NK-92 (cell line): ENCODE measurements around the gene CALML4.
"Not testable (repeated sequence)": the region's sequence is repeated elsewhere in the genome, so short reads cannot be mapped to it uniquely, and the experiment has no call there.

Experiments
- DNase-seq: peaks from one replicate; lab custom pipeline; 2025; ENCODE audit not compliant: unreplicated experiment; lab: John Stamatoyannopoulos, UW

The CALML4 gene

DNA sequence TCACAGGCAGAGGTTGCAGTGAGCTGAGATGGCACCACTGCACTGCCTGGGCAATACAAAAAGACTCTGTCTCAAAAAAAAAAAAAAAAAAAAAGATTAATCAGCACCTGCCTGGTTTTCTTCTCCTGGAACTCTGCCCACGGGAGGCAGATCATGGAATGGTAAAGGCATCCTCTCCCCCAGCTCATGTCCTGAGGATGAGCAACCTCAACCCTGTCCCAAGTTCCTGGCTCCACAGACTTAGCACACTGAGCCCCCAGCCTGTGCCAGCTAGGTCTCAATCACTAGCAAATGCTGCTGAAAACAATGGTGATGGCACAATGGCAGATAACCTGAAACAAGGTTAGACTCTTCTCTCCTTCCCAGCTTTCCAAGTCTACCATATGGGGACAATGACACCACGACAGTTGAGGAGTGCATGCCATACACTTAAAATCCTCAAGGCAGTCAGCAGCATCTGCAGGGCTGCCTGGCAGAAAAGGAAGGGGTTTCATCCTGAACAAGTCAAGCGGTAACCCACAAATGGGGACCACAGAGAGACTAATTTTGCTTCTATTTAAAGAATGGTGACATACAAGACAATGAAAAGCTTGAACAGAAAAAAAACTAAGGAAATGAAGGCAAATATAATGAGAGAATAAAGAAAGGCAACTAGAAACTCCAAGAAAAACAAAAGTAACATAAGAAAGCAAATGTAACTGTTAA, 19.6 kb upstream of the CALML4 start:
- DNase-seq, result no peak

DNA sequence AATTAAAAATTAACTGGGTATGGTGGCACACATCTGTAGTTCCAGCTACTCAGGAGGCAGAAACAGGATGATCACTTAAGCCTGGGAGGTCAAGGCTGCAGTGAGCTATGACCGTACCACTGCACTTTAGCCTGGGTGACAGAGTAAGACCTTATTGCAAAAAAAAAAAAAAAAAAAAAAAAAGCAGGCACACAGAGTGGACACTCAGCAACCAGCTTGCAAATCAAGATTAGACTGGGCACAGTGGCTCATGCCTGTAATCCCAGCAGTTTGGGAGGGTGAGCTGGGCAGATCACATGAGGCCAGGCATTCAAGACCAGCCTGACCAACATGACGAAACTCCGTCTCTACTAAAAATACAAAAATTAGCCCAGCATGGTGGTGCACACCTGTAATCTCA, 19.0 kb upstream of the CALML4 start:
- no peak for DNase-seq

DNA sequence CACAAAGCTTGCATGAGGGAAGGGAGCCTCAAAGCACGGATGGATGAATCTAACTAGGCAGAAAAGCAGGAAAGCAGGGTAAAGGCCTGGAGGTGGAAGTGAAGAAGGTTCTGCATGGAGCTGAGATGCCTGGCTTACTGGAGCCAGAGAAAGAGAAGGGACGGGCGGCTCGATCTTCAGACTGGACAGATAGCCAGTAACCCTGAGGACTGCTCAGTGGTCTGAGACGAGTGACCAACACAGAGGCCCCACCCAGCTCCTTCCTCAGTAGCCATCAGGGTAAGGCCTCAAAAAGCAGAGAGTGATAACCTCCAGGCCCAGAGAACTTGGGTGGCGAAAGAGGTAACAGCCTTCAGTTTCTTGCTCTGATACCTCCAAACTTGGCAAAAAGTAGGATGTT, 18.0 kb upstream of the CALML4 start:
- no peak for DNase-seq

DNA sequence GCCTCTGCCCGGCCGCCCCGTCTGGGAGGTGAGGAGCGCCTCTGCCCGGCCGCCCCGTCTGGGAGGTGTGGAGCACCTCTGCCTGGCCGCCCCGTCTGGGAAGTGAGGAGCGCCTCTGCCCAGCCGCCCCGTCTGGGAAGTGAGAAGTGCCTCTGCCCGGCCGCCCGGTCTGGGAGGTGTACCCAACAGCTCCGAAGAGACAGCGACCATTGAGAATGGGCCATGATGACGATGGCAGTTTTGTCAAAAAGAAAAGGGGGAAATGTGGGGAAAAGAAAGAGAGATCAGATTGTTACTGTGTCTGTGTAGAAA, 17.3 kb upstream of the CALML4 start:
- DNase-seq, result not testable (repeated sequence)

DNA sequence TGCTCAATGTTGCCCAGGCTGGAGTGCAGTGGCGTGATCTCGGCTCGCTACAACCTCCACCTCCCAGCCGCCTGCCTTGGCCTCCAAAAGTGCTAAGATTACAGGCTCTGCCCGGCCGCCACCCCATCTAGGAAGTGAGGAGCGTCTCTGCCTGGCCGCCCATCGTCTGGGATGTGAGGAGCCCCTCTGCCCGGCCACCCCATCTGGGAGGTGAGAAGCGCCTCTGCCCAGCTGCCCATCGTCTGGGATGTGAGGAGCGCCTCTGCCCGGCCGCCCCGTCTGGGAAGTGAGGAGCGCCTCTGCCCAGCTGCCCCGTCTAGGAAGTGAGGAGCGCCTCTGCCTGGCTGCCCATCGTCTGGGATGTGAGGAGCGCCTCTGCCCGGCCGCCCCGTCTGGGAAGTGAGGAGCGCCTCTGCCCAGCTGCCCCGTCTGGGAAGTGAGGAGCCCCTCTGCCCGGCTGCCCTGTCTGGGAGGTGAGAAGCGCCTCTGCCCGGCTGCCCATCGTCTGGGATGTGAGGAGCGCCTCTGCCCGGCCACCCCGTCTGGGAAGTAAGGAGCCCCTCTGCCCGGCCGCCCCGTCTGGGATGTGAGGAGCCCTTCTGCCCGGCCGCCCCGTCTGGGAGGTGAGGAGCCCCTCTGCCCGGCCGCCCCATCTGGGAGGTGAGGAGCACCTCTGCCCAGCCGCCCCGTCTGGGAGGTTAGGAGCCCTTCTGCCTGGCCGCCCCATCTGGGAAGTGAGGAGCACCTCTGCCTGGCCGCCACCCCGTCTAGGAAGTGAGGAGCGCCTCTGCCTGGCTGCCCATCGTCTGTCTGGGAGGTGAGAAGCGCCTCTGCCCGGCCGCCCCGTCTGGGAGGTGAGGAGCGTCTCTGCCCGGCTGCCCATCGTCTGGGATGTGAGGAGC, 16.6 kb upstream of the CALML4 start:
- DNase-seq, result not testable (repeated sequence)

DNA sequence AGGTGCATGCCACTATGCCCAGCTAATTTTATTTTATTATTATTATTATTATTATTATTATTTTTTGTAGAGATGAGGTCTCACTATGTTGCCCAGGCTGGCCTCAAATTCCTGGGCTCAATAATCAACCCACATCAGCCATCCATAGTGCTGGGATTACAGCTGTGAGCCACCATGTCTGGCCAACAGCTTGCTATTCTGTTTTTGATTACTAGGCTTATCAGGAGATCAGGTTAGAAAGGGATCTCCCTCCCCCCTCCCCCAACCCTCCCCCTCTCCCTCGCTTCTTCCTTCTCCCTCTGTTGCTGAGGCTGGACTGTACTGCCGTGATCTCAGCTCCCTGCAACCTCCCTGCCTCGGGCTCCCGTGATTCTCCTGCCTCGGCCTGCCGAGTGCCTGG, 15.8 kb upstream of the CALML4 start:
- DNase-seq, result no peak

DNA sequence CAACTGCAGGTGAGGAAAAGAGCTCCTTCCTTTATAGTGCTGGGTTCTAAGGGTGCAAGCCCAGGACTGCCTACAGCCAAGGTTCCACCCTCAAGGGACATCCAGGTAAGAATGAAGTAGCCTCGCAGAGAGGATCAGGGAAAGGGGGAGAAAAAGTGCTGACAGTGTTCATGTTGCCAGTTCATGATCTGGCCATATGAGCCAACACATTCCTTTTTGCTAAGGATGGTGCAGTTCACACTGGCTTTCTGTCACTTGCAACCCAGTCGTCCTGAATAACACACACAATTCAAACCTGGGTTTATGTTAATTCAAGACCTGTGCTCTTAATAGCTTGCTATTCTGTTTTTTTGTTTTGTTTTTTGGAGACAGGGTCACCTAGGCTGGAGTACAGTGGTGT, 15.4 kb upstream of the CALML4 start:
- DNase-seq, result no peak

DNA sequence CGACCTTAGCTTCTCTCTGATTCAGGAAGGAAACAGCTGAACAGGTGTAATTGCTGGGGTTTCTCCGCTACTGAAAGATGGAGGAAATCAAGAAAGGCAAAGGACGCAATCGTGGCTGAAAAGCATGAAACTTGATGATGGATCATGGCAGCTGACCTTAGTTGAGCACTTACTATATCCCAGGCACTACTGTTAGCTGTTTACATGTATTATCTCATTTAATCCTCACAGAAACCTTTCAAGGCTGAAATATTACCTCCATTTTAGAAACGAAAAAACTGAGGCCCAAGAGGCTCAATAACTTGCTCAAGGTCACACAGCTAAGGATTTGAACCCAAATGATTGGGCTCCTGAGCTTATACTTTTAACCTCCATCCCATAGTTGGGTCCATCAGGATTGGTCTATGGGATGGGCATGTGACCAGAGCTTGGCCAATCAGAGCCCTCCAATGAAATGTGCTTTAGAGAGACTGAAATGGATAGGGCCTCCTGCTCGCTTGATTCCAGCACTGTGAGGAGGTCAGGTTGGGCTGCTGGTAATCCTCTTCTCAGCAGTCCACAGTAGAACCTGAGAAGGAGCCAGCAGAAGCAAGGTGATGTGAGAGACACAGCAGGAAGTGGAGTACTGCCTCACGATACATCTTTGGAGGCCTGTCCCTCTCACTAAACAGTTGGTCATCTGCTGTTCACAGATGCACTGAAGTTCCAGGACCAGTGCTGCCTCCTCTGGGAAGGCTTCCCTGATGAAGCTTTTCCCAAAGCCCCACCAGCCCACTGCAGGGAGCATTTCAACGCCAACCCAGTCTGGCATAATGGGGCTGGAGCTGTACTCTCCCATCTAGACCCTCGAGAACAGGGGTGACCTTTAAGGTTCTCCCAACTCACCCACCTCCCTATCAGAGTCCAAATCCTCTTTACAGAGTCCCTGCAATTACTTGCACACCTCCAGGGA, 14.0 kb upstream of the CALML4 start:
- no peak for DNase-seq

DNA sequence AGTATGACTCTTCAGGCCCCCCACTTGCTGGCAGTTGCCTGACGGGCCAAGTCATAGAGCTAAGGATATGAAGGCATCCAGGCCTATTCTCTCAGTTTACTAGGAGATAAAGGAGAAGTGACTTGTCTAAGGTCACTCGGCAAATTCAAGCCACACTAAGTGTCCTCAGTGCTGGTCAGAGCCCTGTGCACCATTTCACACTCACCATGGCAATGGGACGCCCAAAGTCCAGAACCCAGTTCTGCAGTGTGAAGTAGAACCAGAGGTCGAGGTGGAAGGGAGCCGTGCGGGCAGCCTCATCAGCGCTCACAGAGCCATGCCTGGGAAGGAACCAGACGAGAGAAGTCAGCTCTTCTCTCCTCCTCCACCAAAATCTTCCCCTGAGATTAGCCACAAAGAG, 13.2 kb upstream of the CALML4 start:
- no peak for DNase-seq

DNA sequence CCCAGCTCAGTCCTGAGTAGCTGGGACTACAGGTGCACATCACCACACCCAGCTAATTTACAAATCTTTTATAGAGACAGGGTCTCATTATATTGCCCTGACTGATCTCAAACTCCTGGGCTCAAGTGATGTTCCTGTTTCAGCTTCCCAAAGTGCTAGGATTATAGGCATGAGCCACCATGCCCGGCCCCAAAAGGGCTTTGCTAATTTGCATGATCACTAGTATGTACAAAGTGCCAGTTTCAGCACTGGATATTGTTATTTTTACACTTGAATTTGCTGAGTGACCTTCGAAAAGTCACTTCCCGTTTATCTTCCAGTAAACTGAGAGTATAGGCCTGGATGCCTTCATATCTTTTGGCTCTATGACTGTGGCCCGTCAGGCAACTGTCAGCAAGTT, 12.2 kb upstream of the CALML4 start:
- DNase-seq, result no peak

DNA sequence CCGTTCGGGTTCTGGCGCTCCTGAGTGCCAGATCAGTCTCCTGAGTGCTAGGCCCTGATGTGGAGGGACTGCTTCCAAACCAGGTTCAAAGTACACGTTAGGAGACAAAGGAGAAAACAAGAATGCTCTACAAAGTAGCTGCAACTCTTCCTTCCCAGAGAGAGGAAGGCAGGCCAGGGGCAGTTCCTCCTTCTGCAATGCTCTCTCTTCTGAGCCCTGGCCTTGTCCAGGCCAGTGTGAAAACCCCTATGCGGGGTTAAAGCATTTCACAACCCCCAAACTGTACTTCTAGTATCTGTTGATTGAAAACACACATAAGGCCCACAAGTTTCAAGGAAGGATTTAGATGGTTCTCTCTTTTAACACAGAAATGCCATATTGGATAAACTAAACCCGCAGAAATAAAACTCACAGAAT, 9.7 kb upstream of the CALML4 start:
- DNase-seq, result no peak

DNA sequence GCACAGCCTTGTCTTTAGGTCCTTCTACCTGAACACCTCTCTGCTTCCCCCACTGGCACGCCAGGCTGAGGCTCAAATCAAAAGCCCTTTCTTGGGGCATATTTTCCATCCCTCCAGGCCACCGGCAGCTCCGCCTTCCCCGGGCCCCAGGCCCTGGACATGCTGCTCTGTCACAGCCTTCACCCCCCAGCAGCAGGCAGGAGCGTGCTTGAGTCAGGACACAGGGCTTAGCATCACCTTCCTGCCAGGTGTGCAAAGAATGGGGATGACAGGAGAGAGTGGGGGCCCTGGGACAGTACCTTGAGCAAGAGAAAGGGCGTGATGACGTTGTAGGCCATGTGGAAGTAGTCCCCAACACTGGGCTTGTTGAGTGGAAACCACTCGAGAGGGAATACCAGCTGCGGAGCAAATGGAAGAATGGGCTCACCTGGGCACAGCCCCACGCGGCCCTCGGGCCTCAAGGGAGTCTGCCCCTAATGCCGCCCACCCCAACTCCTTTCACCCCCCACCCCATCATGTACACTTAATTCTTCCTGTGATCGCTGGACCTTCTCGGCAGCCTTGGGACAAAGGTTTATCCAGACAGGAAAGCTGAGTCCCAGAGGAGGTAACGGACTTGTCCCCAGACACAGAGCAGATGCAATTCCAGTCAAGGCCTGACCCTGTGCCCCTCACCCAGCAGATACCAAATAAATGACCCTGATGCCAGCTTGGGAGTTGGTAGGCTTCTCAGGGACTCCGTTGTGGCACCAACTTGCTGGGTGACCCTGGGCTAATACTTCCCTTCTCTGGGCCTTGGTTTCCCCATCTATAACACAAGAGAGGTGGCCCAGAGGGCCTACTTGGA, 9.1 kb upstream of the CALML4 start:
- DNase-seq, result no peak

DNA sequence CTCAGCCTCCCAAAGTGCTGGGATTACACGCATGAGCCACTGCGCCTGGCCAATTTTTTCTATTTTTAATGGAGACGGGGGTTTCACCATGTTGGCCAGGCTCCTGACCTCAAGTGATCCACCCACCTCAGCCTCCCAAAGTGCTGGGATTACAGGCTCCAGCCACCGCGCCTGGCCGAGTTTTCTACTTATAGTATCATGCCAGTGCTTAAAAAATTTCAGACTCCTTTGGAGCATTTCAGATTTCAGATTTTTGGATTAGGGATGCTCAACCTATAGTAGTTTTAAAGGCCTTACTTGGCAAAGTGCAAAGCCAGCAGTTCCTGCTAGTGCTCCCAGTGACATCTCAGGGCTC, 8.3 kb upstream of the CALML4 start:
- not testable (repeated sequence) for DNase-seq

DNA sequence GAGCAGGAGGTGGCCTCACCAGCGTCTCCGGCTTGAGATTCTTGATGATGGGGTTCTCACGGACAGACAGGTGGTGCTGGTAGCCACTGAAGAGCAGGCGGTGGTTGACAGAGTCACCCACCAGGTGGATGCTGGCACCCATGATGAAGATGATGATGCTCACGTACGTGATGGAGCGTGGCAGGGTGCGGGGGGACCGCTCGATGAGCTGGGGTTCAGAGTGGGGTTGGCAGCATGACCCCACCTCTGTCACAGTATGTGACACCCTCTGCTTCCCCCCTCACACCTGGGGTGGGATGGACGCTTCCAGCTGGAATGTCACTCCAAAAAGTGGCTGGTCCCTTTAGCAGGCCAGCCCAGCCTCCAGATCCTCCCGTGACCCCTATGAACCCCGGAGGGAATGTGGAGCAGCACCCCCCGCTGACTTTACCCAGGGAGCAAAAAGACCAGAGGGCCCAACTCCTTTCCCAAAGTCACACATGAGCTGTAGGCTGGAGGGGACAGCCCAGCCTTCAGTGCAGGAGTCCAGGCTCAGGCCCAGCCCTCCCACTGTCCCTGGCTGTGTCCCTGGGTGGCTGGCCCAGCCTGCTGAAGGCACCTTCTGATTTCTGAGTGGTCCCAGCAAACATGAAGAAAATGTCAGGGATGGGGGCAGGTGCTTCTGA, 6.7 kb upstream of the CALML4 start:
- DNase-seq, result no peak

DNA sequence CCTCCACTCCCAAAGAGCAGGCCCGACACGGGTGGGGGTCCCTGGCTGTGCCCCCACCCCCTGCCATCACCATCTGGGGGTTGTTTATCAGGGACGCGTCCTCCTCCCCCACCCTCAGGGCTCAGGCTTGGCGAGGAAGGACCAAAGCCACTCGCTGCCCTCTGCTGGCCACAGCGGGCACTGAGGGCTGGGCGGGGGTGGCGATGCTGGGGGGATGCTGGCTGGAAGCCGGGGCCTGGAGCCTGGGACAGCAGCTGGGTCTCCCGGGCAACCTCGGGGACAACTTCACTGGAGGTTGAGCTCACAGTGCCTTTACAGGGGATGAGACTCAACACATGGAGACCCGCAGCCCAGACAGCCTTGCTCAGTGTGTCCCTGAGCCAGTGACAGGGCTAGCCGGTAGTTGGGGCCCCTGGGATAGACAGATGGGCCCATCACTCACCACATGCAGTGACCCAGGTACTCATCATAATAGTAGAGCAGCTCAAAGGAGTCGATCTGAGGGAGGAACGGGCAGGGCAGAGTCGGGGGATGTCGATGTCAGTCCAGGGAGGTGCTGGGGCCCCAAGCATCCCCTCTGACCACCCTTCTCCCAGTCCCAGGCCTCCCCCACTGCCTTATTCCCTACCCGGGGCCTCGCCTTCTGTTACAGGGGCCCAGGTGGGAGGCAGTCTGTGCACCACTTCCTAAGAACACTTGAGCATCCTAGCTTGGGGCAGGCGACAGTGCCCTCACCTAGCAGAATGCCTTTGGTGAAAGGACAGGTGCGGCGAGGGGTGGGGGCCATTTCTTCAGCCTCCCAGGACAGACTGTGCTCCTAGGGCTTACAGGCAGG, 5.9 kb upstream of the CALML4 start:
- no peak for DNase-seq

DNA sequence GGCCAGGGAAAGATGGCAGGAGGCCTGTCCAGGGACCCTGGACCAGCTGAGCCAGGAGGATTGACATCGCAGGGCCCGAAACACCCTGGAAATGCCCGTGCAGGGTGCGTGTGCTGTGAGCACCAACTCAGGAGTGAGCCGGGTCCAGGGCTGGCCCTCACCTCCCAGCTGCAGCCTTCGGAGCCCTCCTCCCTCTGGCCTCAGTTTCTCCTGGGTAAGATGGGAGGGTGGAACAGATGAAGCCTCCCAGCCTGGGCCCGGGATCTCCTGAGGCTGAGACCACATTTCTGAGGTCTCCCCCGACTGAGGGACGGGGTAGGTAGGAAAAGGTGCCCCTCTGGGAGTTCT, 5.3 kb upstream of the CALML4 start:
- DNase-seq, result no peak

DNA sequence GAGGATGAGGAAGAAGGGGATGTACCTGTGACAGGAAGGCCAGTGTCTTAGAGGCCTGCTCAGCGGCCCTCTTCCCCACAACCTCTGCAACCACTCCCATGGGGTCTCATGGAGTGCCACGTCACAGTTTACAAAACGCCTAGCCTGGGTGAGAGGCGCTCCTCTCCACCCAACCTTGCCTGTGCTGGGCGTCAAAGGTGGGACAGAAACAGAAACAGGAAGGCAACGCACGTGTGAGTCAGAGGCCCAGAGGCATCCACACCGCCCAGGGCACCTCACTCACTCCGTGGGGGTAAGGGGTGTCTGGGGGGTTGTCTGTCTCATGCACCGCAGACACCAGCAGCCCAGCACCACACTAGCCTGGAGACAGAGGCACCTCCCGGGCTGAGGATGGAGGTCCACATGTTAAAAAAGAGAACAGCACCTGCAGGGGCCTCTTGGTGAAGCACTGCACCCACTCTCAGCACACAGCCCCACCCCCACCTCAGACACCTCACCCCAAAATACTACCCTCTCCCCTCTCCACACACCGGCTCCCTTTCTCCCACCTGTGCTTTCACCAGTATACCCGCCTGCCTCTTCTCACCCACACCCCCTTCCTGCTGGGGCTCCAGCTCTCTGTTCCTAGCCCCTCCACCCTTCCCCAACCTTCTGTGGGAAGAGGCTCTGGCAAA, 4.7 kb upstream of the CALML4 start:
- DNase-seq, result no peak

DNA sequence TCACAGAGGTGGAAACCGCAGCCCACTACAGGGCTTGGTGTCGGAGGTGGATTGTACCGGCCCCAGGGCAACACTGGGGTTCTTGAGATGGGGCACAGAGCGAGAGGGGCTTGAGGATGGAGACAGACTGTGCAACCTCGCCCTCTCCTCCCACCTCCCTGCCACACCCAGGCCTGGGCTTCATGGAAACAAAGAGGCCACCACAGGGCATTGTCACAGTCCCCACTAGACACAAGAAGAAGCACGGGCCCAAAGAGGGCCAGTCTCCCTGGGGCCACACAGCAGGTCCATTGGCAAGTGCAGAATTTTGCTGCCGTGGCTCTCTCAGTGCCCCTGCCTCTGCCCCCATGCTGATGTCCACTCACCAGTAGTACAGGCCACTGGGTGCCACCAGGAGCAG, 4.1 kb upstream of the CALML4 start:
- no peak for DNase-seq
